ENCODE data around the gene OR10D3.

- TF ChIP-seq EZH2 (optimal IDR thresholded peaks at IDR 0.05; ENCODE audit: low read depth, low read length) (no peak), CTCF (IDR thresholded peaks at IDR 0.05; ENCODE audit: low read length) (no peak), EZH2phosphoT487 (IDR thresholded peaks at IDR 0.05; ENCODE audit: low read length) (no peak)
Measured at GRCh38 chr11:124153821-124154220, 29.3 kb upstream of the OR10D3 start.
